ENCODE measurements around the gene CYLC1.

DNA sequence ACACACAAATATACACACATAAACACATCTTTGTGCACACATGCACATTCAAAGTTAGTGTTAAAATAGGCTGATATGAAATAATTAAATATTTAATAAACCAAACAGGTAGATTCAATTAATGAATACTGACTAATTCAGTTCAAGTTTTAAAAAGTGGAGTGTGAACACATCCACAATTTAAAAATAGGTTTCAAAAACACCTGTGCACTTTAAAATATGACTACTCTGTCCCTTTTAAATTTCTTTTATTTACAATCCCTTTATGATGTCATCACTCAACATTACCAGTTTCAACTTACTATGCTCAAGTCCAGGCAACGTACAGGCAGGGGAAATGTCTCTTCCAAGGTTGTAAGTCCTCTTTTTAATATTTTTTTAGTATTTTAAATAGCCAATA is at the start of gene CYLC1:
- TF ChIP-seq EP300 (IDR thresholded peaks at IDR 0.05; ENCODE audit: low read depth in 2 of 2, low read length in 2 of 2) (no peak), EP300 (CRISPR knock-in tag; IDR thresholded peaks at IDR 0.05; ENCODE audit: borderline replicate concordance) (no peak), MYNN (CRISPR knock-in tag; IDR thresholded peaks at IDR 0.05; ENCODE audit: low read depth) (no peak), TFE3 (CRISPR knock-in tag; IDR thresholded peaks at IDR 0.05) (no peak), ZNF318 (CRISPR knock-in tag; IDR thresholded peaks at IDR 0.05) (no peak), POLR2A (IDR thresholded peaks at IDR 0.05; ENCODE audit: insufficient read depth in 1 of 2, low read depth in 2 of 2, low read length in 2 of 2) (no peak), ZNF530 (CRISPR knock-in tag; IDR thresholded peaks at IDR 0.05; ENCODE audit: low read depth) (no peak), ZKSCAN5 (CRISPR knock-in tag; IDR thresholded peaks at IDR 0.05) (no peak), SIN3B (IDR thresholded peaks at IDR 0.05; ENCODE audit: low read length) (no peak), DPF2 (CRISPR knock-in tag; IDR thresholded peaks at IDR 0.05; ENCODE audit: borderline replicate concordance, low read depth) (no peak), NAIF1 (CRISPR knock-in tag; IDR thresholded peaks at IDR 0.05; ENCODE audit: borderline replicate concordance) (no peak), NFYC (CRISPR knock-in tag; IDR thresholded peaks at IDR 0.05) (no peak), TCF7L2 (IDR thresholded peaks at IDR 0.05; ENCODE audit: low read depth, low read length) (no peak)

Measured in HepG2 (cell line).